Subcutaneous abdominal adipose tissue (tissue), 5 donors: ENCODE results near the gene USP7.

ENCODE experiments used
- H3K27ac ChIP-seq: one replicate; pipeline ENCODE4 v1.7.0; 2013; ENCODE audit warnings: low read depth, mild to moderate bottlenecking, inconsistent platforms, low read length, moderate library complexity
- H3K27me3 ChIP-seq, 5 donors: one replicate each; pipeline ENCODE4 v1.7.0; 2013; ENCODE audit warnings: low read length in 5 of 5, inconsistent platforms in 1 of 5; ENCODE audit not compliant: control insufficient read depth in 5 of 5, insufficient read depth in 4 of 5
- H3K36me3 ChIP-seq, 5 donors: one replicate each; pipeline ENCODE4 v1.7.0; 2013; ENCODE audit warnings: low read length in 5 of 5; ENCODE audit not compliant: control insufficient read depth in 5 of 5, insufficient read depth in 5 of 5
- H3K4me1 ChIP-seq, 5 donors: one replicate each; pipeline ENCODE4 v1.7.0; 2013; ENCODE audit warnings: low read length in 5 of 5, mild to moderate bottlenecking in 3 of 5, moderate library complexity in 1 of 5; ENCODE audit not compliant: control insufficient read depth in 5 of 5, insufficient read depth in 5 of 5
- H3K4me3 ChIP-seq, 5 donors: one replicate each; pipeline ENCODE4 v1.7.0; 2013; ENCODE audit warnings: low read length in 5 of 5, low read depth in 1 of 5
- H3K9ac ChIP-seq, 5 donors: one replicate each; pipeline ENCODE4 v1.7.0; 2013; ENCODE audit warnings: low read length in 5 of 5, mild to moderate bottlenecking in 4 of 5, moderate library complexity in 3 of 5
- H3K9me3 ChIP-seq, 5 donors: one replicate each; pipeline ENCODE4 v1.7.0; 2013; ENCODE audit warnings: low read length in 5 of 5; ENCODE audit not compliant: control insufficient read depth in 5 of 5
- donor health status: healthy.
- donor health status: healthy.
- donor health status: healthy.
- donor health status: healthy.
- donor health status: healthy.

Gene USP7

DNA sequence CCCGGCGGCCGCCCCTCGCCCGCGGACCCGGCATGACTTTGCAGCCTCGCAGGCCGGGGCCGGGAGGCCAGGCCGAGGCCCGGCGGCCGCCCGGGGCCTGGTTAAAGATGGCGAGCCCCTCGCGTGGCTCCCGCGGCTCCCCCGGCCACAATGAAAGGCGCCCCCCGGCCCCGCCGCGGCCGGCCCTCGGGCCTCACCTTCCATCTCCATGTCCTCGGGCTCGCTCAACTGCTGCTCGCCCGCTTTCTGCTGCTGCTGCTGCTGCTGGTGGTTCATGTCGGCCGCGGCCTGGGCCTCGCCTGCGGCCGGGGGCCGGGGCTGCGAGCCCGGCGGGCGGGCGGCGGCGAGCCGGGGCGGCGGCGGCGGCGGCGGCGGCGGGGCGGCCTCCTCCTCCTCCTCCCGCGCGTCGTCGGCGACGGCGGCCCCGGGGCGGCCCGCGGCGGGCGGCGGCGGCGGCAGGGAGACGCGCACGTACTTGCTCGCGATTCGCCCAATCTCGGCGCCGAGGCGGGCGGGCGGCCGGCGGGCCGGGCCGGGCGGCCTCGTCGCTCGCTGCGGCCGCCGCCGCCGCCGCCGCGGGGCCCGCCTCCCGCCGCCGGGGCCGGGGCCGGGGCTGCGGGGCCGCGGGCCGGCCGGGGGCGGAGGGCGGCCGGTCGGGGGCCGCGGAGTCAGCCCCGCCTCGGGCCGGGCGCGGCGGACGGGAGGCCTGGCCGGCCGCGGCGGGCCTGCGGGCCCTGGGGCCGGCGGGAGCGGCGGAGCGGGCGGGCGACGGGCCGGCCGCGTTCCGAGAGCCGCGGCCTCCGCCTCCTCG lies 491 bp downstream of the USP7 start:
- no peaks in the 10 kb centered on the region for H3K9me3 ChIP-seq
- H3K27ac ChIP-seq, result no peak overlapping the region
- no peaks in the 10 kb centered on the region for H3K36me3 ChIP-seq
- H3K9ac ChIP-seq, result peak overlapping the region in 4 of 5 donors; percentile 72 to 88 (median 86)
- no peaks in the 10 kb centered on the region for H3K27me3 ChIP-seq
- H3K4me3 ChIP-seq, result peak overlapping the region in 4 of 5 donors; percentile 75 to 81 (median 78)
- peaks cover 19 to 54% (median 49%) of the 10 kb centered on the region in 5 donors for H3K4me1 ChIP-seq

DNA sequence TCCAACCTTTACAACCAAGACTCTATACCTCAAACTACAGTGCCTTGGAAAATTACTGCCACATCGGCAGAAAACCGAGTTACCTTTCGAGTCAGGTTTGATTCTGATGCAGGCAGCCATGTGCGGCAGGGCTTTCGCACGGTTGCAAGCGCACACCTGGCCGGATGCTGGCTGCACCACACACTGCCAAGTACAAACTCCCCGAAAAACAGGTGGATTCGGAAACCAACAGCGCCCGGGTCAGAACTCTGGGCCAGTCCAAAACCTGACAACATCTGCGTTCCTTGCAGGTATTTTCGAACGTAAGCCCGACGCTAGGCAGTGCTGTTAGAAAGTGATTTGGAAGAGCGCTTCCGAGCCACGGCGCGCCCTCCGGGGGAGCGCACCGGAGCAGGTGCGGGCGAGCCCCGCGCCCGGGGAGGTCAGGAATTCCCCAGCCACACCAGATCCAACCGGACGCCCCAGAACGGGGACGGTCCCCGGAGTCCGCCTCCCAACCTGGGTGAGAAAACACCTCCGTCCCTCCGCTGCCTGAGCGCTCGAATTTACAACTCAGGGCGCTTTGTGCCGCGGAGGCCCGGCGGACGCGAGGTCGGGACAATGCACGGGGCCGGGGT lies 1.2 kb downstream of the USP7 start:
- no peaks in the 10 kb centered on the region for H3K27me3 ChIP-seq
- H3K9me3 ChIP-seq, result no peaks in the 10 kb centered on the region
- peak overlapping the region; percentile 16 for H3K27ac ChIP-seq
- peaks cover 21 to 60% (median 56%) of the 10 kb centered on the region in 5 donors for H3K4me1 ChIP-seq
- no peaks in the 10 kb centered on the region for H3K36me3 ChIP-seq
- H3K4me3 ChIP-seq, result peak overlapping the region; percentile 71 to 81 (median 77)
- peak overlapping the region; percentile 72 to 88 (median 83) for H3K9ac ChIP-seq

DNA sequence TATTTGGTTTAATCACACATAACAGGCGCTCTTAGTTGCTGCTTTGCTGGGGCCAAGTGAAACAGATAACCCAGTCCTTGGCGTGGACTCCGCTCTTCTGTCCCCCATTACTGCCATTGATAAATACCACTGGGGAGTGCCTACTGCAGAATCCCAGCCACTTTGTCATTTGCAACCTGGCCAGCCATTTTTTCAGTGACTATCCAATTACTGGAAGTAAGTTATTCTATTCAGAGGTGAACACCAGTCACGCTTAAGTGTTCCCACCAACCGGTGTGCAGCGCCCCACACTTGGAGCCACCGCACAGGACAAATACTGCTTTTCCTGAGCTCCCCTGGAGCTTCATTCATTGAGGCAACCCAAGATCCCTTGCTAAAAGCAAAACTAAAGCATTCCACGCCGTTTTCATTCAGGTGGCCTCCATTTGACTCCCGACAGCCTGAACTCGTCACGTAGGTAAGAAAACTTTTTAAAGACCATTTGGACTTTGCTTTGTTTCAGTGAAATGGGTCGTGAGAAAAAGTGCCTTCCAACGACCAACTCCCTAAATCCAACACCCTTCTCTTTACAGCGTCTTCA lies 1.8 kb downstream of the USP7 start:
- H3K27me3 ChIP-seq, result no peaks in the 10 kb centered on the region
- H3K36me3 ChIP-seq, result no peaks in the 10 kb centered on the region
- peaks cover 21 to 64% (median 62%) of the 10 kb centered on the region in 5 donors for H3K4me1 ChIP-seq
- H3K9ac ChIP-seq, result peak overlapping the region; percentile 72 to 88 (median 83)
- no peaks in the 10 kb centered on the region for H3K9me3 ChIP-seq
- H3K4me3 ChIP-seq, result peak overlapping the region; percentile 71 to 81 (median 77)
- H3K27ac ChIP-seq, result peak overlapping the region; percentile 16

DNA sequence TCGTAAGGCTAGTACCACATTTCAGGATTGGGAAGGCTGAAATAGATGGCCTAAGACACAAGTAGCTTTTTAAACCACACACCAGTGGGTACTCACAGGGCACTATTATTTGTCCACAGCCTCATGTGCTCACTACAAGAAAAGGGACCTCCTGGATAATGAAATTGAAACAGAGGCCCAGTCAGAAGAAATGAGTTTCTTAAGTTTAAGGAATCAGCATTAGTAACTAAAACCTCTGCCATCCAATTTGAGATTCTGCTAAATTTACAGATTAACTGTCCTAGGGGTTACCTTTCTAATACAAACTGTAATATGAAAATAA lies 3.0 kb downstream of the USP7 start:
- peak overlapping the region in 3 of 5 donors; percentile 2 to 61 (median 53) for H3K9ac ChIP-seq
- H3K9me3 ChIP-seq, result no peaks in the 10 kb centered on the region
- H3K4me1 ChIP-seq, result peaks cover 21 to 75% (median 73%) of the 10 kb centered on the region in 5 donors
- H3K27ac ChIP-seq, result peak overlapping the region; percentile 37
- no peaks in the 10 kb centered on the region for H3K27me3 ChIP-seq
- H3K36me3 ChIP-seq, result no peaks in the 10 kb centered on the region
- peak overlapping the region in 1 of 5 donors; percentile 21 for H3K4me3 ChIP-seq

DNA sequence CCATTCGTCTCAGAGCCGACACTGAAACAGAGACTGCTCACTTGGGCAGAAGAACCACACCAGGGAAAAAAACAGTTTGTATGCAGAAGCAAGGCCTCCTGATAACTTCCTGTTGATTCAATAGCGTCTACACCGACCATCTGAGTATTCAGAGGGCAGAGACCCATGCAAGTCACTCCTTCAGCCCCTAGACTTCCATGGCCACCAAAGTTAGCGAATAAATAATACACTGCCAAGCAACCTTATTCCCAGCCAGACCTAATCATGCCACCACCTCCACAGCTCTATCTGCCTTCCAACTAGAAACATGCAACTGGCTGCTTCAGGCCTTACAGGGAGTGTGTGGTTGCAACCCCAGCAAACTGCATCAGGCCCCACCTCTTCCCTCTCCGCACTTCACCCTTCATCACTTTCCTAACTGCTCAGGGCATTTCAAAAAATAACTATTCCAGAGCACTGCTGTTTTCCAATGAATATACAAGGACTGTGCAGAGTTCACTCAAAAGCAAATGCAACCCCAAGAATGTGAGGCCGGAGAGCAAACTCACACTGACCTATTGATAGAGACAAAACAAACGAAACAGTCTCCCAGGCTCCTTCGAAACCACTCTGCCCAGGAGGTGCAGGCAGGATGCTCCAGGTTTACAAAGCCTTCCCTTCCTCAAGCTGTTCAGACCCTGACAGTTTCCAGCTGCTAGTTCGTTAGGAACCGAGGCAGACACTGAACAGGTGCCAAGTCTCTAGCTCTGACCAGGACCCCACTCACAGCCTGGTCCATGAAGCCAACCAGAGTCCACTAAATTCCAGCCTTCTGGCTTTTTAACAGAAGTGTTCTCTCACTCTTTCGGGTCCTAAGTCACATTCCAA lies 3.6 kb downstream of the USP7 start:
- Histone ChIP-seq H3K36me3 (no peaks in the 10 kb centered on the region), H3K27ac (peak overlapping the region; percentile 37), H3K9ac (peak overlapping the region in 4 of 5 donors; percentile 2 to 61 (median 32)), H3K4me3 (peak overlapping the region in 4 of 5 donors; percentile 4 to 29 (median 23)), H3K27me3 (no peaks in the 10 kb centered on the region), H3K9me3 (no peaks in the 10 kb centered on the region), H3K4me1 (peaks cover 21 to 80% (median 76%) of the 10 kb centered on the region in 5 donors)

DNA sequence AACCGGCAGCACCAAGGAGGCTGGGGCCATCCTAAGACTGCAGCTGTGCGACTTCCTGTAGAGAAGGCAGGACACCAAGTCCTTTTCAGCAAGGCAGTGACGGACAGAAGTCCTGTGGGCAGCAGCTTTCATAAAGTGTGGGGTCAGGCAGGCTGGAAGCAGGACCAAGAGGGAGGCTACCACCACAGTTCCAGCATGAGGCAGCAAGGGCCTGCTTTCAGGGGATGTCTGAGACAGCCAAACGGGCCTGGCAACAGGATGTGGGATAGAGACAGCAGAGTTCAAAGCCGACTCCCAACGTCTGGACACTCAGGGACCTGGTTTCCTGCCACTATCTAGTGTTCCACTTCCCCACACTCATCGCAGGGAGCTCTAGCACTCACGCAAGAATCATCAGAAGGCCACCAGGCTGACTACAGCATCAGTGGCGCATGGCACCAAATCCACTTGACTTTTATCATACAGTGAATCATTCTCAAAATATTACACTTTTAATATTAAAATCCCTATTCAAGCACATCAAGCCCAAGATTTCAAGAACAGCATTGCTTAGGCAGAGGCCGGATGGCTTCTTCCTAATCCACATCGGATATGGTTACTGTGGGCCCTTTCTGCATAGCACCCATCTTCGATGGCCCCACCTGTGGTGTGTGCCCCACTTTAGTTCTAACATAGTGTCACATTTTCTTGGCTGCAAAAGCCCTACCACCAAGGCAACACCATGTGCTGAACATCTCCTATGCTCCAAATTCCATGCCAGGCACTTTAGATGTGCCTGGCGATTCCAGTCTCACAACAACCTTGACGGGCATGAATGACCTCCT lies 5.2 kb downstream of the USP7 start:
- H3K9ac ChIP-seq, result peak overlapping the region in 4 of 5 donors; percentile 3 to 48 (median 26)
- H3K27me3 ChIP-seq, result no peaks in the 10 kb centered on the region
- peak overlapping the region in 4 of 5 donors; percentile 1 to 39 (median 16) for H3K4me3 ChIP-seq
- no peaks in the 10 kb centered on the region for H3K9me3 ChIP-seq
- H3K4me1 ChIP-seq, result peaks cover 21 to 78% (median 72%) of the 10 kb centered on the region in 5 donors
- H3K36me3 ChIP-seq, result no peaks in the 10 kb centered on the region
- peak overlapping the region; percentile 18 for H3K27ac ChIP-seq

DNA sequence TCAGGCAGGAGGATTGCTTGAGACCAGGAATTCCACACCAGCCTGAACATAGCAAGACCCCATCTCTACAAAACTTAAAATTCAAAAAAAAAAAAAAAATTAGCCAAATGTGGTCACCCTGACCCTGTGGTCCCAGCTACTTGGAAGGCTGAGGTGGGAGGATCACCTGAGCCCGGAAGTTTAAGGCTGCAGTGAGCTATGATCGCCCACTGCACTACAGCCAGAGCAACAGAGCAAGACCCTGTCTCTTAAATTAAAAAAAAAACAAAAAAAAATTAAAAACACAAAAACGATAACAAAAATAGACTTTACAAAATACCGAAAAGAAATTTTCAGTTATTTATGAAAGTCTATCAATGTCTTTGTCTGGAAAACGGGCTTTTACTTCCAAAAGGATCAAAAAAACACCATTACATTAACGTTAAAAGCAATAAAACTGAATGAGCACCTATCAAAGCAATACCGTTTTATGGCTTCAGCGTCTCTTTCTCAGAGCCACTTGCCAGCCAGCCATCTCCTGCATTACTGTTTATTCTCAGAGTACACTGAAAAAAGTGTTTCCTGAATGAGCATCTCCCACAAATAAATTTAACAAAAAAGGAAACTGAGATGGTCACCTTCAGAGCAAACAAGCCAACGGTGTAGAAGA lies 6.1 kb downstream of the USP7 start:
- Histone ChIP-seq H3K9ac (peak overlapping the region in 3 of 5 donors; percentile 3 to 48 (median 5)), H3K9me3 (no peaks in the 10 kb centered on the region), H3K36me3 (no peaks in the 10 kb centered on the region), H3K27me3 (no peaks in the 10 kb centered on the region), H3K4me1 (peaks cover 21 to 82% (median 77%) of the 10 kb centered on the region in 5 donors), H3K4me3 (peak overlapping the region in 2 of 5 donors; percentile 1 to 7), H3K27ac (no peak overlapping the region)

DNA sequence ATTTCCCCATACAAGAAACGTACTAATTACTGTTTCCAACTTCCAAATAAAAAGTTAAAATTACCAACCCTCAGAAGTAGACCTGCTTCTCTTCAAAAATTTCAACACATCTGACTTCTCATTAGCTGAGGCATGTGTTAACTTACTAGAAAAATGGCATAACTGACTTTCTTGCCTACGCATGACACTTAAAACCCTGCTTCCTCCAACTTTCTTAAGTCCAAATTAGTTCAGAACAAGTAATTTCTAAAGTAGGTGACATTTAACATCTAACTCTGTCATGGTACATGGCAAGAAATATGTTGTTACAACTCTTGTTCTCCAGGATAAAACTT lies 6.7 kb downstream of the USP7 start:
- Histone ChIP-seq H3K4me1 (peaks cover 19 to 82% (median 76%) of the 10 kb centered on the region in 5 donors), H3K27me3 (no peaks in the 10 kb centered on the region), H3K4me3 (peak overlapping the region in 1 of 5 donors; percentile 25), H3K27ac (no peak overlapping the region), H3K9ac (no peak overlapping the region), H3K9me3 (no peaks in the 10 kb centered on the region), H3K36me3 (no peaks in the 10 kb centered on the region)
